HEK293 (cell line): Measurements from ENCODE around the gene STRIP1.
"Not testable (repeated sequence)": the region's sequence is repeated elsewhere in the genome, so short reads cannot be mapped to it uniquely, and the experiment has no call there.

Source experiments
- CTCF ChIA-PET: fragments of 350-600 bp; formaldehyde crosslinking; extraction: SDS; loops from one replicate; lab custom pipeline; 2021; ENCODE audit warnings: antibody characterized with exemption; lab: Yijun Ruan, JAX
- POLR2A ChIA-PET: fragments of 300-600 bp; formaldehyde crosslinking; extraction: SDS; loops from one replicate; lab custom pipeline; 2020; ENCODE audit warnings: antibody characterized with exemption, inconsistent platforms; lab: Yijun Ruan, JAX
- H3K27ac ChIP-seq: fragments of 200-500 bp; sonication (Bioruptor generic); 2 replicates; pipeline ENCODE4 v1.5.1; 2014; ENCODE audit warnings: low read depth, low read length, control low read depth, inconsistent platforms; ENCODE audit errors: extremely low read depth
- H3K36me3 ChIP-seq, 2 experiments: fragments of 200-500 bp in 1 of 2; sonication (Bioruptor generic) in 1 of 2; 1 replicate in 1 of 2; 2 replicates in 1 of 2; pipeline ENCODE4 v1.5.1; 2014 to 2017; ENCODE audit warnings: inconsistent platforms in 2 of 2, low read length in 2 of 2; ENCODE audit not compliant: control insufficient read depth in 2 of 2, insufficient read depth in 1 of 2
- H3K4me1 ChIP-seq: fragments of 200-500 bp; sonication (Bioruptor generic); 2 replicates; pipeline ENCODE4 v1.5.1; 2014; ENCODE audit warnings: mild to moderate bottlenecking, low read length, inconsistent platforms; ENCODE audit not compliant: control insufficient read depth, insufficient read depth
- H3K4me3 ChIP-seq: 2 replicates; pipeline ENCODE4 v1.5.1; 2011; ENCODE audit warnings: low read depth, mild to moderate bottlenecking, control low read depth, low read length, moderate library complexity
- H3K9me3 ChIP-seq: fragments of 200-500 bp; sonication (Bioruptor generic); 2 replicates; pipeline ENCODE4 v1.5.1; 2014; ENCODE audit warnings: low read depth, low read length, inconsistent platforms; ENCODE audit not compliant: control insufficient read depth, insufficient read depth
- IKZF3 ChIP-seq: fragments of 450-650 bp; IDR thresholded peaks from 2 replicates; pipeline ENCODE4 v1.5.0; 2018; ENCODE audit warnings: missing biosample characterization, mild to moderate bottlenecking, missing genetic modification characterization, moderate library complexity
- PATZ1 ChIP-seq: fragments of 450-650 bp; formaldehyde crosslinking; IDR thresholded peaks from 2 replicates; pipeline ENCODE4 v1.5.1; 2016; ENCODE audit warnings: missing biosample characterization, missing genetic modification characterization
- PBX3 ChIP-seq: sonication (generic); formaldehyde crosslinking; IDR thresholded peaks from 2 replicates; pipeline ENCODE4 v1.8.1; 2022; ENCODE audit warnings: mild to moderate bottlenecking, moderate library complexity, missing genetic modification reagents
- ZFP69B ChIP-seq: fragments of 450-650 bp; formaldehyde crosslinking; IDR thresholded peaks from 2 replicates; pipeline ENCODE4 v1.5.1; 2016; ENCODE audit warnings: missing biosample characterization, missing genetic modification characterization
- ZNF132 ChIP-seq: fragments of 450-650 bp; formaldehyde crosslinking; IDR thresholded peaks from 2 replicates; pipeline ENCODE4 v1.5.1; 2017; ENCODE audit warnings: missing biosample characterization, missing genetic modification characterization, borderline replicate concordance
- ZNF146 ChIP-seq: fragments of 450-650 bp; formaldehyde crosslinking; IDR thresholded peaks from 2 replicates; pipeline ENCODE4 v1.5.1; 2016; ENCODE audit warnings: missing biosample characterization, missing genetic modification characterization
- ZNF169 ChIP-seq: fragments of 450-650 bp; formaldehyde crosslinking; IDR thresholded peaks from 2 replicates; pipeline ENCODE4 v1.5.1; 2016; ENCODE audit warnings: missing biosample characterization, missing genetic modification characterization
- ZNF26 ChIP-seq: fragments of 450-650 bp; formaldehyde crosslinking; IDR thresholded peaks from 2 replicates; pipeline ENCODE4 v1.5.1; 2016; ENCODE audit warnings: missing biosample characterization, missing genetic modification characterization
- ZNF394 ChIP-seq: fragments of 450-650 bp; formaldehyde crosslinking; IDR thresholded peaks from 2 replicates; pipeline ENCODE4 v1.5.1; 2016; ENCODE audit warnings: missing biosample characterization, missing genetic modification characterization, mild to moderate bottlenecking, moderate library complexity, borderline replicate concordance
- ZNF416 ChIP-seq: fragments of 450-650 bp; formaldehyde crosslinking; IDR thresholded peaks from 2 replicates; pipeline ENCODE4 v1.5.1; 2016; ENCODE audit warnings: missing biosample characterization, missing genetic modification characterization
- ZNF513 ChIP-seq: fragments of 450-650 bp; IDR thresholded peaks from 2 replicates; pipeline ENCODE4 v1.5.1; 2018; ENCODE audit warnings: missing biosample characterization, missing genetic modification characterization
- ZNF555 ChIP-seq: fragments of 450-650 bp; formaldehyde crosslinking; conservative IDR thresholded peaks from 2 replicates; pipeline ENCODE4 v1.5.1; 2017; ENCODE audit warnings: missing biosample characterization, mild to moderate bottlenecking, missing genetic modification characterization, inconsistent platforms
- ZNF624 ChIP-seq: fragments of 450-650 bp; formaldehyde crosslinking; IDR thresholded peaks from 2 replicates; pipeline ENCODE4 v1.5.1; 2017; ENCODE audit warnings: missing biosample characterization, missing genetic modification characterization
- ZNF76 ChIP-seq: fragments of 450-650 bp; formaldehyde crosslinking; IDR thresholded peaks from 2 replicates; pipeline ENCODE4; 2016; ENCODE audit warnings: low read depth, missing biosample characterization, missing genetic modification characterization, borderline replicate concordance

Gene STRIP1

GRCh38 chr1:110074166-110074565, 39.7 kb downstream of the STRIP1 start:
- POLR2A ChIA-PET: no interaction called here
- Histone ChIP-seq H3K27ac (no peak overlapping the region), H3K4me3 (no peak overlapping the region), H3K4me1 (no peaks in the 10 kb centered on the region), H3K36me3 (no peaks in the 10 kb centered on the region), H3K9me3 (no peaks in the 10 kb centered on the region)
- CTCF ChIA-PET: interaction anchor here (1.1 to 2.4 kb wide), 2 partner anchors 15 to 33 kb away, joined by 3 to 15 read pairs; no protein-coding TSS in a partner anchor
- no peak for TF ChIP-seq PBX3
- no peak for TF ChIP-seq ZNF26 (tag by site-specific recombination)
- TF ChIP-seq PATZ1: no peak
- no peak for TF ChIP-seq ZNF146 (tag by site-specific recombination)
- TF ChIP-seq ZFP69B (tag by site-specific recombination): no peak
- no peak for TF ChIP-seq ZNF624 (tag by site-specific recombination)
- TF ChIP-seq ZNF555 (tag by site-specific recombination): no peak

- TF ChIP-seq ZNF394 (tag by site-specific recombination): no peak
- TF ChIP-seq ZNF169 (tag by site-specific recombination): no peak
- no peak for TF ChIP-seq ZNF416
- TF ChIP-seq ZNF76 (tag by site-specific recombination): no peak
- no peak for TF ChIP-seq ZNF132
- no peak for TF ChIP-seq ZNF513 (tag by site-specific recombination)
- ChIA-PET CTCF (interaction anchor here (0.6 to 4.0 kb wide), 7 partner anchors 11 to 332 kb away, joined by 3 to 15 read pairs (median 4); partner anchors contain the start of gene STRIP1), POLR2A (interaction anchor here (1.2 kb wide), 1 partner anchor 11 kb away, joined by 4 read pairs; no protein-coding TSS in a partner anchor)
- Histone ChIP-seq H3K36me3 (no peaks in the 10 kb centered on the region), H3K9me3 (no peaks in the 10 kb centered on the region), H3K27ac (no peak overlapping the region), H3K4me1 (no peaks in the 10 kb centered on the region), H3K4me3 (no peak overlapping the region)
Observed at GRCh38 chr1:110076789-110077500, 42.5 kb downstream of the STRIP1 start.

- H3K27ac ChIP-seq, H3K9me3 ChIP-seq, H3K4me1 ChIP-seq, POLR2A ChIA-PET, H3K4me3 ChIP-seq, H3K36me3 ChIP-seq: not testable (repeated sequence)
- CTCF ChIA-PET: interaction anchor here (2.2 kb wide), 1 partner anchor 26 kb away, joined by 9 read pairs; no protein-coding TSS in a partner anchor
- peak; percentile 68 for TF ChIP-seq IKZF3 (tag by site-specific recombination)
Observed at GRCh38 chr1:110079995-110080394, 45.6 kb downstream of the STRIP1 start.
